Osteoblast (primary cell): Measurements from ENCODE around the gene NRG4. TPM values are rescaled to one million over a fixed set of nuclear protein-coding genes. Genes with fewer than 3 reads are reported as not detected.

Experiments
- DNase-seq: peaks from one replicate; pipeline ENCODE4 v3.0.0; 2011; ENCODE audit warnings: low spot score, mixed read lengths; ENCODE audit not compliant: insufficient read length; ENCODE audit errors: missing footprints
- H2AFZ ChIP-seq: 2 replicates; pipeline ENCODE4 v1.6.0; 2011; ENCODE audit warnings: mild to moderate bottlenecking, low read length
- H3K27ac ChIP-seq: 2 replicates; pipeline ENCODE4 v1.5.1; 2011; ENCODE audit warnings: mild to moderate bottlenecking, low read depth, low read length, moderate library complexity
- H3K27me3 ChIP-seq: 2 replicates; pipeline ENCODE4 v1.6.0; 2012; ENCODE audit warnings: mild to moderate bottlenecking, control low read depth, inconsistent platforms, low read length, moderate library complexity; ENCODE audit not compliant: insufficient read depth
- H3K36me3 ChIP-seq: 2 replicates; pipeline ENCODE4 v1.5.1; 2011; ENCODE audit warnings: mild to moderate bottlenecking, low read length, control low read depth, moderate library complexity; ENCODE audit not compliant: insufficient read depth
- H3K4me1 ChIP-seq: 2 replicates; pipeline ENCODE4 v1.5.1; 2011; ENCODE audit warnings: mild to moderate bottlenecking, low read length, control low read depth, moderate library complexity; ENCODE audit not compliant: insufficient read depth
- H3K4me2 ChIP-seq: 2 replicates; pipeline ENCODE4 v1.6.0; 2011; ENCODE audit warnings: mild to moderate bottlenecking, low read length; ENCODE audit not compliant: insufficient read depth
- H3K4me3 ChIP-seq: fragments of 200-600 bp; sonication (generic); 3 replicates; pipeline ENCODE4 v1.5.1; 2012; ENCODE audit warnings: mild to moderate bottlenecking, low read length, inconsistent platforms; ENCODE audit not compliant: insufficient read depth
- H3K79me2 ChIP-seq: 2 replicates; pipeline ENCODE4 v1.6.0; 2012; ENCODE audit warnings: mild to moderate bottlenecking, low read length, control low read depth, inconsistent platforms; ENCODE audit not compliant: insufficient read depth
- H3K9me3 ChIP-seq: 2 replicates; pipeline ENCODE4 v1.5.1; 2011; ENCODE audit warnings: low read depth, low read length, control low read depth
- H4K20me1 ChIP-seq: 2 replicates; pipeline ENCODE4 v1.6.0; 2012; ENCODE audit warnings: mild to moderate bottlenecking, low read length, control low read depth; ENCODE audit not compliant: insufficient read depth
- total RNA-seq: library from RNA; depleted of rRNA; stranded (reverse); fragments of >200 nt; gene quantifications from 2 replicates; pipeline ENCODE4 v1.2.3, GENCODE V29; 2012
- TF ChIP-seq, protein P1 (sequence below): IDR thresholded peaks from 2 replicates; pipeline ENCODE4 v1.5.1; 2011; ENCODE audit warnings: mild to moderate bottlenecking, low read depth, low read length, moderate library complexity; ENCODE audit errors: extremely low read depth

Gene NRG4
- total RNA-seq, 1 donor: not detected

DNA sequence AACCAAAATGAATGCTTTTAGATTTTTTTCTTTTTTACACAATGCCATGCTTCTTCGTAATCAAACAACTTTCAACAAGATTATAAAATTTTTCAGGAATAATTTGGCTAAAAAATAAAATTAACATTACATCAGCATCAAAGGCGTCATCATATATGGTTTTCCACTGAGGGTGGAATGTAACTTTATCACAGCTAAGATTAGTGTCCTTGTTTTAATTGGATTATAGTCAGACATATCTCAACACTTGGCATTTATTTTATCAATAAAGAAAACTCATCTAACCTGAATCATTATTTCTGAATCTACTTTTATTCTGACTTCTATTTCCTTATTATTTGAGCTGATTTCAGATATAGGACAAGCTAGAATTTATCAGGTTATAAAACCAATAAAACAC is 1.6 kb downstream of the NRG4 start:
- DNase-seq: no peak
- Histone ChIP-seq H3K27me3 (peaks cover 11% of the 10 kb centered on the region), H3K4me1 (peaks cover 7% of the 10 kb centered on the region), H3K9me3 (no peaks in the 10 kb centered on the region), H3K27ac (no peak overlapping the region), H2AFZ (no peak overlapping the region), H3K4me2 (no peak overlapping the region), H4K20me1 (no peaks in the 10 kb centered on the region), H3K36me3 (no peaks in the 10 kb centered on the region), H3K4me3 (no peak overlapping the region), H3K79me2 (no peaks in the 10 kb centered on the region)
- TF ChIP-seq, protein P1, sequence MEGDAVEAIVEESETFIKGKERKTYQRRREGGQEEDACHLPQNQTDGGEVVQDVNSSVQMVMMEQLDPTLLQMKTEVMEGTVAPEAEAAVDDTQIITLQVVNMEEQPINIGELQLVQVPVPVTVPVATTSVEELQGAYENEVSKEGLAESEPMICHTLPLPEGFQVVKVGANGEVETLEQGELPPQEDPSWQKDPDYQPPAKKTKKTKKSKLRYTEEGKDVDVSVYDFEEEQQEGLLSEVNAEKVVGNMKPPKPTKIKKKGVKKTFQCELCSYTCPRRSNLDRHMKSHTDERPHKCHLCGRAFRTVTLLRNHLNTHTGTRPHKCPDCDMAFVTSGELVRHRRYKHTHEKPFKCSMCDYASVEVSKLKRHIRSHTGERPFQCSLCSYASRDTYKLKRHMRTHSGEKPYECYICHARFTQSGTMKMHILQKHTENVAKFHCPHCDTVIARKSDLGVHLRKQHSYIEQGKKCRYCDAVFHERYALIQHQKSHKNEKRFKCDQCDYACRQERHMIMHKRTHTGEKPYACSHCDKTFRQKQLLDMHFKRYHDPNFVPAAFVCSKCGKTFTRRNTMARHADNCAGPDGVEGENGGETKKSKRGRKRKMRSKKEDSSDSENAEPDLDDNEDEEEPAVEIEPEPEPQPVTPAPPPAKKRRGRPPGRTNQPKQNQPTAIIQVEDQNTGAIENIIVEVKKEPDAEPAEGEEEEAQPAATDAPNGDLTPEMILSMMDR: no peak

DNA sequence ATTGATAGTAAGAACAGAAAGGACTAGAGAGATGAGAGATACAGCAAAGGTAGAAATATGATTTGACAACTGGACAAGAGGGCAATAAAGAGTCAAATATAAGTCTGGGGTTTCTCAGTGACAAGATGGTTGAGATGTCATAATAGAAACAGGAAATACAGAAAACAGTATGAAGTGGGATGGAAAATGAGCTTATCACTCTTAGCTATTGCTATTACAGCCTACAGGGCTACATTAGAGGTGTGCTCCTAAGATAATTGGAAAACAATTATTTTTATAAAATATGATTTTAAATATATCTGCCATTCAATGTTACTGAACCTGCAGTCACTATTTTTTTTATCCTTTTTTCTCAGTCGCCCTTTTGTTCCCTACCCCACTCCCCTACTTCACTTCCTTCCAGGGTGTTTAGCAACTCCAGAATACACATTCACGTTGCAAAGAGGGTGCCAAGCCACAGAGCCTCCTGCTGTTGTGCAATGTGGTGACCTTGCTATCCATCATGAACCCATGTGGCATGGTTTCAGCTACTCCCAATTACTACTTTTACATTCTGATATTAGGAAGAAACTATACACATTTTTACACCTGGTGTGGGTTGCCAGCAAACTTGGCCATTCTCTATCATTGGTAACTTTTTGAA is 6.0 kb downstream of the NRG4 start:
- Histone ChIP-seq H3K27me3 (peaks cover 11% of the 10 kb centered on the region), H3K36me3 (no peaks in the 10 kb centered on the region), H3K4me3 (no peak overlapping the region), H4K20me1 (no peaks in the 10 kb centered on the region), H2AFZ (no peak overlapping the region), H3K79me2 (no peaks in the 10 kb centered on the region), H3K9me3 (no peaks in the 10 kb centered on the region), H3K27ac (no peak overlapping the region), H3K4me1 (no peaks in the 10 kb centered on the region), H3K4me2 (no peak overlapping the region)
- DNase-seq: no peak
- TF ChIP-seq, protein P1: no peak

DNA sequence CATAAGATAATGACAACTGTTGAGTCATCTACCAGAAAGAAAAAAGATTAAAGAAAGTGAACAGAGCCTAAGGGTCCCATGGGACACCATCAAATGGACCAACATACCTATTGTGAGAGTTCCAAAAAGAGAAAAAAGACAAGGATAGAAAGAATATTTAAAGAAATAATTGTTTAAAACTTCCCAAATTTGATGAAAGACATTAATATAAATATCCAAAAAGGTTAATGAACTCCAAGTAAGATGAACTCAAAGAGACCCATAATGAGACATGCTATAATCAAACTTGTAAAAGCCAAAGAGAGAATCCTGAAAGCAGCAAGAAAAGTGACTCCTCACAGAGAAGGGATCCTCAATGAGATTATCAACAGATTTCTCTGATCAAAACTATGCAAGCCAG is 8.9 kb downstream of the NRG4 start:
- no peak overlapping the region for H3K4me2 ChIP-seq
- H3K27ac ChIP-seq: no peak overlapping the region
- TF ChIP-seq, protein P1: no peak
- peaks cover 10% of the 10 kb centered on the region for H3K27me3 ChIP-seq
- no peak overlapping the region for H3K4me3 ChIP-seq
- no peaks in the 10 kb centered on the region for H4K20me1 ChIP-seq
- H3K79me2 ChIP-seq: no peaks in the 10 kb centered on the region
- no peaks in the 10 kb centered on the region for H3K9me3 ChIP-seq
- no peaks in the 10 kb centered on the region for H3K36me3 ChIP-seq
- H2AFZ ChIP-seq: no peak overlapping the region
- no peaks in the 10 kb centered on the region for H3K4me1 ChIP-seq
- no peak for DNase-seq

DNA sequence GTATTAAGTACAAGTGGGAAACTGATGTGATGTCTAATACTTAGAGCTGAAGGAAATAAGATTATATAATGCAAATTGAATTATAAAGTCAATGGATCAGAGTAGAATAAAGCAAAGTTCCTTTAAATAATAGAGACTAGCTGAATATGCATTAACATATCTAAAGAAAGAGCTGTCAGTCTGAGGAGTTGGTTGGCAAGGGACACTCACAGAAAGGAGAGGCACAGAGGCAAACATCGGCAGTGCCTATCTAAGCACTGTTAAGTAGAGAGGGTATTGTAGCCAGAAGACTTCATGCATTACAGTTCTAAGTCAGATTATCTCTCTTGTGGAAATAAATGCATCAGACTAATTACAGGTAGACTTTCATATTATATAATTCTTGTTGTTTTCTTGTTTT is 16.6 kb downstream of the NRG4 start:
- Histone ChIP-seq H4K20me1 (no peaks in the 10 kb centered on the region), H3K4me3 (no peak overlapping the region), H3K9me3 (no peaks in the 10 kb centered on the region), H3K27ac (no peak overlapping the region), H3K4me1 (no peaks in the 10 kb centered on the region), H3K27me3 (peaks cover 12% of the 10 kb centered on the region), H3K36me3 (no peaks in the 10 kb centered on the region), H3K4me2 (no peak overlapping the region), H3K79me2 (no peaks in the 10 kb centered on the region), H2AFZ (no peak overlapping the region)
- TF ChIP-seq, protein P1: no peak
- DNase-seq: no peak
